GM12891 (cell line): ENCODE results near the gene MEI4.
"Not testable (repeated sequence)": the region's sequence is repeated elsewhere in the genome, so short reads cannot be mapped to it uniquely, and the experiment has no call there.

Experiments
- DNase-seq: peaks from one replicate; pipeline ENCODE4 v3.0.0; 2011; ENCODE audit warnings: low spot score; ENCODE audit not compliant: insufficient read length
- FAIRE-seq: peaks from 2 replicates; lab custom pipeline; 2011; peaks lifted over from hg19 to GRCh38; lab: Jason Lieb, UNC
- PAX5 ChIP-seq: IDR thresholded peaks from 2 replicates; pipeline ENCODE4 v1.6.1; 2011; ENCODE audit warnings: low read length, moderate library complexity, mild to moderate bottlenecking; ENCODE audit not compliant: insufficient read depth, severe bottlenecking
- POLR2A ChIP-seq: IDR thresholded peaks from 2 replicates; pipeline ENCODE4 v1.6.1; 2011; ENCODE audit warnings: low read depth, low read length, control low read depth
- POLR2AphosphoS5 ChIP-seq: IDR thresholded peaks from 2 replicates; pipeline ENCODE4 v1.6.1; 2011; ENCODE audit warnings: low read depth, low read length, control low read depth
- POU2F2 ChIP-seq: IDR thresholded peaks from 2 replicates; pipeline ENCODE4 v1.6.1; 2011; ENCODE audit warnings: low read depth, mild to moderate bottlenecking, control low read depth, low read length, moderate library complexity
- SPI1 ChIP-seq: IDR thresholded peaks from 2 replicates; pipeline ENCODE4 v1.6.1; 2011; ENCODE audit warnings: low read depth, low read length, control low read depth
- TAF1 ChIP-seq: IDR thresholded peaks from 2 replicates; pipeline ENCODE4 v1.6.1; 2011; ENCODE audit warnings: low read depth, low read length, control low read depth

The MEI4 gene

DNA sequence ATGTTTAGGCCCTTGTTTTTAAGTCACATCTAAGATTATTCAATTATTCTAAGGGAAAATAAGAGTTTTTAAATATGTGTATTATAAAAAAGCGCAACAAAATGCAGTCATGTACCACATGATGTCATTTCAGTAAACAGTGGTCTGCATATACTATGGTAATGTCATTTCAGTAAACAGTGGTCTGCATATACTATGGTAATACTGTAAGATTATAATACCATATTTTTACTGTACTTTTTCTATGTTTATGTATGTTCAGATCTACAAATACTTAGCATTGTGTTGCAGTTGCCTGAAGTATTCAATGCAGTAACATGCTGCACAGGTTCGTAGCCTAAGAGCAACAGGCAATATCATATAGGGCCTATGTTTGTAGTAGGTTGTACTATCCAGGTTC, 21.4 kb downstream of the MEI4 start:
- no peak for FAIRE-seq
- DNase-seq, result no peak
- no peak for TF ChIP-seq POLR2AphosphoS5
- TF ChIP-seq SPI1, result no peak

DNA sequence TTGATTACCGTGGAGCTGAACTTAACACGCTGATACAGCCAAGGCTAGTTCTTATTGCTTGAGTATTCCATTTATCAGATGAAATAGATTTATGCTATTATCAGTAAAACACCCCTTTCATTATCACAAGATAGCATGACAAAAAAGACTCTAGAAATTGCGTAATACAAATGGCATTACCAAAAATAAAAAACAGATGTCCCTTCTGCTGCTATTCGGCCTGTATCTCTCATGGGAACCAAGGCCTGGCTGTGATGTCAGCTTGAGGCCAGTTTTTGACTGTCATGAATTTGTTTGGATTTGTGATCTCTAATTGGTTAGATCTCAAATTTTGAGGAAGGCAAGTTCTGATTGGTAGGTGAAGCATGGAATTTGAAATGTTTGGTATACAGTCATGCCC, 25.2 kb downstream of the MEI4 start:
- FAIRE-seq (no peak), DNase-seq (no peak)
- TF ChIP-seq TAF1, result no peak
- TF ChIP-seq POLR2AphosphoS5, result no peak
- no peak for TF ChIP-seq PAX5
- no peak for TF ChIP-seq POU2F2

DNA sequence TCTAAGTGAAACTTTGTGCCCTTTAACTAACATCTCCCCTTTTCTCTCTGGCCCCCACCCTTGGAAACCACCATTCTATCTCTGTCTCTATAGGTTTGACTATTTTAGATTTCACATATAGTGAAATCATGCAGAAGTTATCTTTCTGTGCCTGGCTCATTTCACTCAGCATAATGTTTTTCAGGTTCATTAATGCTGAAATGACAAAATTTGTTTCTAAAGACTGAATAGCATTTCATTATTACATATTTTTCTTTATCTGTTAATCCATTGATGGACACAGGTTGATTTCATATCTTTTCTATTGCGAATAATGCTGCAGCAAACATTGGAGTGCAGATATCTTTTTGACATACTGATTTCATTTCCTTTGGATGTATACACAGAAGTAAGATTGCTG, 30.7 kb downstream of the MEI4 start:
- TF ChIP-seq POLR2A (no peak), PAX5 (no peak), POU2F2 (no peak), POLR2AphosphoS5 (no peak), SPI1 (no peak), TAF1 (no peak)
- DNase-seq (no peak), FAIRE-seq (no peak)

DNA sequence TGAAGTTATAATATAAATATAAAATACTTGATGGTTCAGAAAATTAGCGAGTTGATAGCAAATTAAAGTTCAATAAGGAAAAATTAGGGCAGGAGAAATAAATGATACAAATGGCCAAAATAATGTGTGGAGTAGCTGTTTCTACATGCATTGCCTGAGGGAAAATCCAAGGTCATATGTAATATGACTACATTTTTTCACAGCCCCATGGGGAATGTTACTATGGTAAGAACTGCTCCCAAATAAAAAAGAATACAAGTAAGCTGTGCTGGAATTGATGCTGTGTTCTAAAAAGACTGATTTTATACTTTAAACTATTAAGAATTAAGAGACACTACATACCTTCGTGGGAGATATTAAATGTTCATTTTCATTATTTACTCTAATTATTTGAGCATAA, 34.1 kb downstream of the MEI4 start:
- TF ChIP-seq SPI1, result no peak
- no peak for TF ChIP-seq POLR2A
- no peak for TF ChIP-seq TAF1
- no peak for TF ChIP-seq PAX5
- no peak for TF ChIP-seq POU2F2
- no peak for TF ChIP-seq POLR2AphosphoS5
- no peak for FAIRE-seq
- DNase-seq, result no peak

DNA sequence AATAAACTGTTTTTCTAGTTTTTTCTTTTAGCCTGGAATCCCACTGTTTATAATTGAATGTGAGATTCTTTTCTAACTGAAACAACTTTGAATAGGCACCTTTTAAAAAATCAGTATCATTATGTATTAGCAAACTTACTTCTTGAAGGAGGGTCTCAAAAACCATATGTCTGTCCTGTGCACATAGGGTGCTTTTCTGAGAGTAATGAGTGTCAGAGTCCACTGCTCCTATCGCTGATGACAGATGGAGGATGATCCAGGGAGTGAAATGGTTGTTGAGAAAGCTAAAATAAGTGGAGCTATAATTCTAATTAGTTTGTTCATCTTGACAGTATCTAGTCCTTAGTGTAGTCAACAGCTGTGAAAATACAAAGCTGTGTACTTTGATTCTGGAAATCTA, 35.8 kb downstream of the MEI4 start:
- DNase-seq (no peak), FAIRE-seq (no peak)
- TF ChIP-seq TAF1 (no peak), POU2F2 (no peak), PAX5 (no peak), POLR2A (no peak), POLR2AphosphoS5 (no peak), SPI1 (no peak)

DNA sequence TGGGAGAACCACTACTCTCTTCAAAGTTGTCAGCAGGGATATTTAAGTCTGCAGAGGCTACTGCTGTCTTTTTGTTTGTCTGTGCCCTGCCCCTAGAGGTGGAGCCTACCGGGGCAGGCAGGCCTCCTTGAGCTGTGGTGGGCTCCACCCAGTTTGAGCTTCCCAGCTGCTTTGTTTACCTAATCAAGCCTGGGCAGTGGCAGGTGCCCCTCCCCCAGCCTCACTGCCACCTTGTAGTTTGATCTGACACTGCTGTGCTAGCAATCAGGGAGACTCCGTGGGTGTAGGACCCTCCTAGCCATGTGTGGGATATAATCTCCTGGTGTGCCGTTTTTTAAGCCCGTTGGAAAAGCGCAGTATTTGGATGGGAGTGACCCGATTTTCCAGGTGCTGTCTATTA, 47.3 kb downstream of the MEI4 start:
- not testable (repeated sequence) for DNase-seq, FAIRE-seq

DNA sequence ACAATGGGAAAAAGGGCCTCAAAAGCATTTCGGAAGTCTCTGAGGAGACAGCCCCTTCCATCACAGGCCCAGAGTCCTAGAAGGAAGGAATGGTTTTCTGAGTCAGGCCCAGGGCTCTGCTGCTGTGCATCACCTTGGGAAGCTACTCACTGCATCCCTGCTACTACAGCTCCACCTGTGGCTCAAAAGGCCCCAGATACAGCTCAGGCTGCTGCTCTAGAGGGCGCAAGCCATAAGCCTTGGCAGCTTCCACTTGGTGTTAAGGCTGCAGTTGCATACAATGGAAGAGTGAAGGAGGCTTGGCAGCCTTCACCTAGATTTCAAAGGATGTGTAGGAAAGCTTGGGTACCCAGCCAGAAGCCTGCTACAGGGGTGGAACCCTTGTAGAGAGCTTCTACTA, 54.8 kb downstream of the MEI4 start:
- DNase-seq, result no peak
- no peak for TF ChIP-seq POLR2A
- TF ChIP-seq POLR2AphosphoS5, result no peak
- TF ChIP-seq SPI1, result no peak
- no peak for TF ChIP-seq PAX5
- no peak for TF ChIP-seq TAF1
- TF ChIP-seq POU2F2, result no peak
- FAIRE-seq, result no peak

DNA sequence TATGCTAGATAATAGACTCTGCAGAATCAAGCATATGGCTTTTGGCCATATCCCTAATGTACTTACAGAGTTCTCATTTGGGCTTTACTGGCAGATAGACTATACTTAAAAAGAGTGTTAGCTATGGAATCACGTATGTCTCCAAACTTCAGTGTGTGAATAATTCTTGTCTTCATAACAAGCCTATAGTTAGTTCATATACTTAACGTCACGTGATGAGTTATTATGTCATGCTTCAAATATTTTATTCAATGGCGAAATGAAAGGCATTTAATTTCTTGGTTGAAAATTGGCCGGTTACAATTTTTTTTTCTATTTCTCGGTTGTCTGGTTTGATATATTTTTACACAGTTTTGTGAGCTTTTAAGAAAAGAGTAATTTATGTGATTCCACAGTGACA, 62.7 kb downstream of the MEI4 start:
- FAIRE-seq (no peak), DNase-seq (no peak)
- no peak for TF ChIP-seq POLR2AphosphoS5
- no peak for TF ChIP-seq SPI1
- TF ChIP-seq POLR2A, result no peak
- TF ChIP-seq POU2F2, result no peak

DNA sequence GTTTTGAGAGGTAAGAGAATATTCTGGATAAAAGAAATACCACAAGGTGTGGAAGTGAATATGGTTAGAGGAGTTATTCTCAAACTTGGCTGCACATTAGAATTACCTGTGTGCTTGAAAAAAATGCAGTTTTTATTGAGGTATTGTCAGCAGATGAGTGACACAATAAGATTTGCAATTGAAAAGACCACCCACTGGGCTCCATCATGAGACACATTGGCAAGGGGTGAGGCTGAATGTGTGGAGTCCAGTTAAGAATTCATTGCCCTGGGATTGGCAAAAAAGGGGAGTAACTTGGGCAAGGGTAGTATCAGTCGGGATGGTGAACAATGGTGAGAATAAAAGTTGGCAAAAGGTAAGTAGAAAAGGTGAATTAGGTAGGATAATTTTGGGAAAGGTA, 63.5 kb downstream of the MEI4 start:
- FAIRE-seq, result no peak
- DNase-seq, result no peak
- no peak for TF ChIP-seq SPI1
- TF ChIP-seq POLR2A, result no peak
- no peak for TF ChIP-seq TAF1
- no peak for TF ChIP-seq PAX5
- no peak for TF ChIP-seq POLR2AphosphoS5
- no peak for TF ChIP-seq POU2F2

DNA sequence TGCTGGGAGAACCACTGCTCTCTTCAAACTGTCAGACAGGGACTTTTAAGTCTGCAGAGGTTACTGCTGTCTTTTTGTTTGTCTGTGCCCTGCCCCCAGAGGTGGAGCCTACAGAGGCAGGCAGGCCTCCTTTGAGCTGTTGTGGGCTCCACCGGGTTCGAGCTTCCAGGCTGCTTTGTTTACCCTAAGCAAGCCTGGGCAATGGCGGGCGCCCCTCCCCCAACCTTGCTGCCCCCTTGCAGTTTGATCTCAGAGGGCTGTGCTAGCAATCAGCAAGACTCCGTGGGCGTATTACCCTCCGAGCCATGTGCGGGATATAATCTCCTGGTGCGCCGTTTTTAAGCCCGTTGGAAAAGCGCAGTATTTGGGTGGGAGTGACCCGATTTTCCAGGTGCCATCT, 83.2 kb downstream of the MEI4 start:
- not testable (repeated sequence) for FAIRE-seq, DNase-seq

DNA sequence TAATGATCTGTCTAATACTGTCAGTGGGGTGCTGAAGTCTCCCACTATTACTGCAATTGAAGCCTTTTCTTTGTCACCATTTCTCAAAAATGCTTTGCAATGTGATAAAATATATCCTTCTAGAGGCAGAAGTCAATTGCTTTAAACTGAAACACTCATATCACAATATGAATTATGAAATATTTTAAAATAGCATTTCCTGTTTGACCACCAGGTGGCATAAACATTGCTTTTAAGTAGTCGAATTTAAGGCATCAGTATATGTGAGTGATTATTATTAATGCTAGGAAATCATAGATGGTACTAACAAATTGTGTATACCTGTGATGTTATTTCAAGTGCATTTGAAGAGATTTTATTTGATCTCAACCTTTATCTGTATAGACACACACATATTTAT, 87.5 kb downstream of the MEI4 start:
- peak; percentile 4 for DNase-seq
- TF ChIP-seq POLR2A (no peak), SPI1 (no peak), POU2F2 (no peak), POLR2AphosphoS5 (no peak), TAF1 (no peak), PAX5 (no peak)
- no peak for FAIRE-seq

DNA sequence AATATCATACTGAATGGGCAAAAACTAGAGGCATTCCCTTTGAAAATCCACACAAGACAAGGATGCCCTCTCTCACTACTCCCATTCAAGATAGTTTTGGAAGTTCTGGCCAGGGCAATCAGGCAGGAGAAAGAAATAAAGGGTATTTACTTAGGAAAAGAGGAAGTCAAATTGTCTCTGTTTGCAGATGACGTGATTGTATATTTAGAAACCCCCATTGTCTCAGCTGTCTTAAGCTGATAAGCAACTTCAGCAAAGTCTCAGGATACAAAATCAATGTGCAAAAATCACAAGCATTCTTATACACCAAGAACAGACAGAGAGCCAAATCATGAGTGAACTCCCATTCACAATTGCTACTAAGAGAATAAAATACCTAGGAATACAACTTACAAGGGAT, 99.3 kb downstream of the MEI4 start:
- not testable (repeated sequence) for DNase-seq, FAIRE-seq
